BLaER1 treated with 17β-estradiol and CSF1 and Interleukin-3, amounts not matched to agents 10 nM and 100 nM (cell line): Measurements from ENCODE around the gene MAN2A1.

Experiments used
- H3K27ac ChIP-seq, 11 experiments: shearing (Covaris generic); formaldehyde crosslinking; 2 replicates each; pipeline ENCODE4 v1.8.1; 2022
- H3K27me3 ChIP-seq, 11 experiments: shearing (Covaris generic); formaldehyde crosslinking; 2 replicates each; pipeline ENCODE4 v1.8.1; 2022
- H3K36me3 ChIP-seq, 11 experiments: shearing (Covaris generic); formaldehyde crosslinking; 2 replicates each; pipeline ENCODE4 v1.8.1; 2022
- H3K4me1 ChIP-seq, 10 experiments: shearing (Covaris generic); formaldehyde crosslinking; 2 replicates each; pipeline ENCODE4 v1.8.1; 2022
- H3K4me2 ChIP-seq, 11 experiments: shearing (Covaris generic); formaldehyde crosslinking; 2 replicates each; pipeline ENCODE4 v1.8.1; 2022
- H3K4me3 ChIP-seq, 10 experiments: shearing (Covaris generic); formaldehyde crosslinking; 2 replicates each; pipeline ENCODE4 v1.8.1; 2022
- H3K9ac ChIP-seq, 11 experiments: shearing (Covaris generic); formaldehyde crosslinking; 2 replicates each; pipeline ENCODE4 v1.8.1; 2022
- H3K9me3 ChIP-seq, 11 experiments: shearing (Covaris generic); formaldehyde crosslinking; replicated peaks in 1 of 11; 2 replicates each; pipeline ENCODE4 v1.8.1; 2022
- H4K20me1 ChIP-seq, 11 experiments: shearing (Covaris generic); formaldehyde crosslinking; 2 replicates each; pipeline ENCODE4 v1.8.1; 2022
- Cebpa-rat ChIP-seq, 11 experiments: shearing (Covaris generic); IDR thresholded peaks; 2 replicates each; pipeline ENCODE4 v1.8.1; 2022

The MAN2A1 gene

DNA sequence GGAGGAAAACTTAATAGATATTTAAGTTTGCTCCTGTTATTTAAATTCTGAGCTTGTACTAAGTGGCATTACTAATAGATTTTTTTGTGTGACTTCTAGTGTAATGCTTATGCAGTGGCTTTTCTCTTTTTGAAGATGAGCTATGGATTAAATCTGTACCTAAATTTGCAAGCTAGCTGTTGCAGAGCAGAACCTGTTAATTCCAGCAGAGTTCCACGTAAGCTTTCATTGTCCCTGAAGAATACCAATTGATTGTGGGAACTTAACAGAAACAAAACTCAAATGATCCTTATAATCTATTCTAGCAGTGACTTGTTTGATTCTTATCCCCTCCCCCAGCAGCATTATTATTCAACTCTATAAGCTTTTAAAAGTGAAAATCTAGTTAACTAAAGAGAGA is 51.7 kb downstream of the MAN2A1 start:
- Histone ChIP-seq H3K4me3 (no peak overlapping the region), H3K4me2 (no peak overlapping the region), H3K4me1 (peaks cover 7 to 24% (median 13%) of the 10 kb centered on the region in 10 experiments; a peak in 19 of 20 replicates), H3K9ac (no peak overlapping the region), H3K27me3 (no peaks in the 10 kb centered on the region), H3K36me3 (peaks cover 11 to 74% (median 44%) of the 10 kb centered on the region in 11 experiments; a peak in 20 of 22 replicates), H3K27ac (no peak overlapping the region), H4K20me1 (peaks cover 0 to 44% (median 15%) of the 10 kb centered on the region in 11 experiments; a peak in 14 of 22 replicates), H3K9me3 (no peaks in the 10 kb centered on the region)
- no peak for TF ChIP-seq Cebpa-rat (IDR thresholded peaks at IDR 0.05)

DNA sequence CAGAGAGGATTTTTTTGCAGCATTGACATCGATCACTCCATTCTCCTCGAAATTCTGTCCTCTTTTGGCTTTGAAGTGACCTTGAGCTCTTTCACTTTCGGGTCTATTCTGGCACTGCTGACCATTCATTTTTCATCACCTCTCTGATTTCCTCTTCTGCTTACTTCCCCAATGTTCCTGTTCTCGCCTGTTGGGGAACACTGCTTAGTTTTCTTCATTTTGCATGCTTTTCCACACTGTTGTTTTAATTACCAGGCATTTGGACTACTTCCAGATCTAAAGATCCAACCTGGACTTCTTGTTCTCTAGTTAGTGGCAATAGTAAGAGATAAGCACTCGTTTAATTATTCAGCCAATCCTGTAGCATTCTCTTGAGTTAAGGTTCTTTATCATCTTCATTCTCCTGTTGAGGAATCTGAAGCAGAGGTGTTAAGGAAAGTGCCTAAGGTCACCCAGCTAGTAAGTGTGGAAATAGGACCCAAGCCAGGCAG is 53.4 kb downstream of the MAN2A1 start:
- no peak for TF ChIP-seq Cebpa-rat (IDR thresholded peaks at IDR 0.05)
- Histone ChIP-seq H3K9ac (no peak overlapping the region), H3K4me2 (peak overlapping the region in 5 of 11 experiments; percentile 25 to 71 (median 69); a peak in 8 of 22 replicates), H3K4me1 (peaks cover 7 to 24% (median 13%) of the 10 kb centered on the region in 10 experiments; a peak in 19 of 20 replicates), H3K36me3 (peaks cover 7 to 67% (median 39%) of the 10 kb centered on the region in 11 experiments; a peak in 19 of 22 replicates), H3K27me3 (no peaks in the 10 kb centered on the region), H3K27ac (peak overlapping the region in 2 of 11 experiments; percentile 39 to 48; a peak in 3 of 22 replicates), H3K9me3 (no peaks in the 10 kb centered on the region), H4K20me1 (peaks cover 0 to 34% (median 15%) of the 10 kb centered on the region in 11 experiments; a peak in 13 of 22 replicates), H3K4me3 (no peak overlapping the region)

- Histone ChIP-seq H3K4me2 (peak overlapping the region in 5 of 11 experiments; percentile 25 to 71 (median 69); a peak in 8 of 22 replicates), H3K9ac (no peak overlapping the region), H3K36me3 (peaks cover under 1 to 60% (median 36%) of the 10 kb centered on the region in 11 experiments; a peak in 18 of 22 replicates), H3K27me3 (no peaks in the 10 kb centered on the region), H3K4me1 (peaks cover 7 to 28% (median 13%) of the 10 kb centered on the region in 10 experiments; a peak in 19 of 20 replicates), H3K9me3 (no peaks in the 10 kb centered on the region), H3K4me3 (no peak overlapping the region), H4K20me1 (peaks cover 0 to 33% (median 11%) of the 10 kb centered on the region in 11 experiments; a peak in 14 of 22 replicates), H3K27ac (no peak overlapping the region)
- TF ChIP-seq Cebpa-rat (IDR thresholded peaks at IDR 0.05): no peak
Measured at GRCh38 chr5:109743770-109744212, 54.1 kb downstream of the MAN2A1 start.

DNA sequence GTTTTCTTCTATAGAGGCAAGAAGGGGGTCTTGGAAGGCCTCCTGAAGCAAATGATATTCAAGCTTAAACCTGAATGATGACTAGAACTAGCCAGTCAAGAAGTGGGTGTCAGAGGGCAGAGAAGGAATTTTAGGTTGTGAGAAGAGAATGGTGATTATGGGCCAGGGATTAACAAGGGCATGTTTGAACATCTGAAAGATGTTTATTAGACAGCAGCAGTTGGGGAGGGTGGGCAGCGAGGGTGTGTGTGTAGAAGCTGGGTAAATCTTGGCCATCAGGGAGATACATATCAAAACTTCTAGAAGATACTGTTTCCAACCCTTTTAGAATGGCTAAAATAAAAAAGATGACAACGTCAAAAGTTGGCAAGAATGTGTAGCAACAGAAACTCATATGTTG is 54.5 kb downstream of the MAN2A1 start:
- Histone ChIP-seq H4K20me1 (peaks cover 0 to 33% (median 11%) of the 10 kb centered on the region in 11 experiments; a peak in 12 of 22 replicates), H3K27me3 (no peaks in the 10 kb centered on the region), H3K9me3 (no peaks in the 10 kb centered on the region), H3K36me3 (peaks cover 0 to 58% (median 36%) of the 10 kb centered on the region in 11 experiments; a peak in 17 of 22 replicates), H3K4me3 (no peak overlapping the region), H3K9ac (no peak overlapping the region), H3K27ac (no peak overlapping the region), H3K4me1 (peaks cover 6 to 33% (median 13%) of the 10 kb centered on the region in 10 experiments; a peak in 19 of 20 replicates), H3K4me2 (no peak overlapping the region)
- TF ChIP-seq Cebpa-rat (IDR thresholded peaks at IDR 0.05): no peak

DNA sequence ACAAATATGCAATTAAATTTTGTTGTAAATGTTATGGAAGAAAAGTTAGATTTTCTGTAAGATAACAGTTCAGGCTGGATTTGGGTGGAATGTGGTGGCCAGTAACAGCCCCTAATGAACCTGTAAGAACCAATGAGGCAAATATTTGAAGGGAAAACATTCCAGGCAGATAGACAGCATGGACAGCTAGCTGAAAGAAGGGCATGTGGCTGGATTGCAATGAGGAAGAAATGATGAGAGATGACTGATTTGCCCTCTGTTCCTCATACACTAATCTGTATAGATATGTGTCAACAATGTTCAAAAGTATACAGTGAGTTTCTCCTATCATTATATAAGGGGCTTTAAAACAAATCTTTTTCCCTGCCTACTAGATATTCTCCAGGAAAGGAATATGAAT is 58.8 kb downstream of the MAN2A1 start:
- H3K9me3 ChIP-seq: no peaks in the 10 kb centered on the region
- H3K4me3 ChIP-seq: no peak overlapping the region
- H3K36me3 ChIP-seq: peaks cover 3 to 44% (median 17%) of the 10 kb centered on the region in 11 experiments; a peak in 17 of 22 replicates
- no peak overlapping the region for H3K9ac ChIP-seq
- no peak for TF ChIP-seq Cebpa-rat (IDR thresholded peaks at IDR 0.05)
- no peaks in the 10 kb centered on the region for H3K27me3 ChIP-seq
- H3K27ac ChIP-seq: no peak overlapping the region
- H3K4me1 ChIP-seq: peaks cover 0 to 23% (median under 1%) of the 10 kb centered on the region in 10 experiments; a peak in 10 of 20 replicates
- peaks cover 0 to 26% (median 0%) of the 10 kb centered on the region in 11 experiments; a peak in 7 of 22 replicates for H4K20me1 ChIP-seq
- no peak overlapping the region for H3K4me2 ChIP-seq

GRCh38 chr5:109750463-109750862 is 60.7 kb downstream of the MAN2A1 start:
- H3K4me1 ChIP-seq: peaks cover 0 to 17% (median 0%) of the 10 kb centered on the region in 10 experiments; a peak in 1 of 20 replicates
- peaks cover 0 to 43% (median 0%) of the 10 kb centered on the region in 11 experiments; a peak in 8 of 22 replicates for H4K20me1 ChIP-seq
- no peak for TF ChIP-seq Cebpa-rat (IDR thresholded peaks at IDR 0.05)
- no peak overlapping the region for H3K4me2 ChIP-seq
- no peaks in the 10 kb centered on the region for H3K9me3 ChIP-seq
- H3K4me3 ChIP-seq: no peak overlapping the region
- no peak overlapping the region for H3K9ac ChIP-seq
- peaks cover 11 to 47% (median 16%) of the 10 kb centered on the region in 11 experiments; a peak in 18 of 22 replicates for H3K36me3 ChIP-seq
- H3K27me3 ChIP-seq: no peaks in the 10 kb centered on the region
- H3K27ac ChIP-seq: no peak overlapping the region

GRCh38 chr5:109753279-109753678 is 63.6 kb downstream of the MAN2A1 start:
- H3K27ac ChIP-seq: no peak overlapping the region
- peaks cover 0 to 17% (median 0%) of the 10 kb centered on the region in 10 experiments; a peak in 1 of 20 replicates for H3K4me1 ChIP-seq
- peaks cover 0 to 35% (median 0%) of the 10 kb centered on the region in 11 experiments; a peak in 7 of 22 replicates for H4K20me1 ChIP-seq
- peaks cover 29 to 65% (median 42%) of the 10 kb centered on the region in 11 experiments for H3K36me3 ChIP-seq
- no peak overlapping the region for H3K4me2 ChIP-seq
- TF ChIP-seq Cebpa-rat (IDR thresholded peaks at IDR 0.05): no peak
- H3K4me3 ChIP-seq: no peak overlapping the region
- H3K9me3 ChIP-seq: peaks cover 0 to 6% (median 0%) of the 10 kb centered on the region in 11 experiments; a peak in 4 of 22 replicates
- no peak overlapping the region for H3K9ac ChIP-seq
- H3K27me3 ChIP-seq: no peaks in the 10 kb centered on the region

DNA sequence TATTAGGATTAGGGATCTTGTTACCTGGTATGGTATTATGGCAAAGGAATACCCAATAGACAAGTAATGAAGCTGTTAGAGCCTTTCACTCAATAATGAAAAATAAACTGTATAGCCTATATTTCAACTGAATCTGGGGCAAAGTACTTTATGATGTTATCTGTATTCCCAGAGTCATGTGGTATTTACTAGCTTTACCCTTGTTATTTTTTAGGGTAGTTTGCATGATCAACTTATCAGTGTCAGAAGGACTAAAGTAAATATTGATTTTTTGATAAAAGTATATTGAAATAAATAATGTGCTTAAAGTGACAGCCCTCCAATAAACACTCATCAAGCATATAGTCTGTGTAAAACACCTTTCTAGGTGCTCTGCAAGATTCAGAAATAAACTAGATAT is 64.6 kb downstream of the MAN2A1 start:
- no peak for TF ChIP-seq Cebpa-rat (IDR thresholded peaks at IDR 0.05)
- H3K4me3 ChIP-seq: no peak overlapping the region
- H4K20me1 ChIP-seq: peaks cover 0 to 25% (median 0%) of the 10 kb centered on the region in 11 experiments; a peak in 5 of 22 replicates
- H3K4me1 ChIP-seq: peaks cover 0 to 14% (median 0%) of the 10 kb centered on the region in 10 experiments; a peak in 3 of 20 replicates
- no peak overlapping the region for H3K9ac ChIP-seq
- H3K9me3 ChIP-seq: peaks cover 0 to 12% (median under 1%) of the 10 kb centered on the region in 11 experiments; a peak in 5 of 22 replicates
- peaks cover 32 to 72% (median 42%) of the 10 kb centered on the region in 11 experiments for H3K36me3 ChIP-seq
- H3K4me2 ChIP-seq: no peak overlapping the region
- H3K27ac ChIP-seq: no peak overlapping the region
- no peaks in the 10 kb centered on the region for H3K27me3 ChIP-seq

DNA sequence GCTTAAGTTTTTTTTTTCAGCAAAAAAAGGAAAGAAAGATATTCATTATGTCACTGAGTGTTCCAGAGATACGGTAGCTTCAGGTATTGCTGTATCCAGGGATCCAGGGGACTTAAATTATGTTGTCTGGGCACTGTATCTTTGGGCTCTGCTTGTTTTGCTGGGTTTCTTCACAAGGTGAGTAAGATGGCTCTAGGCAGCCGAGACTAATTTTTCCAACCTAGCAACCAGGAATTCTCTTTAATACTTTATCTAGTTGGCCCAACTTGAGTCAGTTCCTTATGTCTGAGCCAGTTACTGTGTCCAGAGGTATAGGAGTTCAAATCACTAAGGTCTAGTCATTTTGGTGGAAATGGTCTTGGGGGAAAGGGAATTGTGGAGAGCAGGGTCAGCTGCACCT is 66.0 kb downstream of the MAN2A1 start:
- Histone ChIP-seq H3K4me2 (no peak overlapping the region), H3K36me3 (peaks cover 40 to 79% (median 51%) of the 10 kb centered on the region in 11 experiments), H3K9ac (no peak overlapping the region), H3K4me3 (no peak overlapping the region), H3K27ac (no peak overlapping the region), H4K20me1 (peaks cover 0 to 24% (median 0%) of the 10 kb centered on the region in 11 experiments; a peak in 5 of 22 replicates), H3K27me3 (no peaks in the 10 kb centered on the region), H3K9me3 (peaks cover 10 to 26% (median 14%) of the 10 kb centered on the region in 11 experiments), H3K4me1 (peaks cover 0 to 16% (median 0%) of the 10 kb centered on the region in 10 experiments; a peak in 3 of 20 replicates)
- TF ChIP-seq Cebpa-rat (IDR thresholded peaks at IDR 0.05): no peak
